ENCODE measurements around the gene CHPF.

Gene CHPF

GRCh38 chr2:219555956-219556355 lies 12.3 kb upstream of the CHPF start:
- Histone ChIP-seq H3K9ac (ENCODE audit: low read length) (no peak overlapping the region), H3K27me3 (ENCODE audit: control insufficient read depth in 1 of 2, insufficient read depth in 2 of 2, low read length in 2 of 2) (peaks cover 9% of the 10 kb centered on the region in 2 donors), H3K36me3 (ENCODE audit: insufficient read depth, low read length) (no peaks in the 10 kb centered on the region), H3K4me3 (ENCODE audit: low read depth in 1 of 2, low read length in 2 of 2) (no peak overlapping the region), H3K27ac (ENCODE audit: low read depth, low read length) (no peak overlapping the region), H3K9me3 (ENCODE audit: low read length) (no peaks in the 10 kb centered on the region), H3K4me1 (ENCODE audit: insufficient read depth, low read length) (peaks cover 21% of the 10 kb centered on the region)

- Histone ChIP-seq H3K4me3 (ENCODE audit: low read depth in 1 of 2, low read length in 2 of 2) (no peak overlapping the region), H3K36me3 (ENCODE audit: insufficient read depth, low read length) (no peaks in the 10 kb centered on the region), H3K4me1 (ENCODE audit: insufficient read depth, low read length) (peaks cover 14% of the 10 kb centered on the region), H3K9me3 (ENCODE audit: low read length) (no peaks in the 10 kb centered on the region), H3K9ac (ENCODE audit: low read length) (no peak overlapping the region), H3K27ac (ENCODE audit: low read depth, low read length) (no peak overlapping the region), H3K27me3 (ENCODE audit: control insufficient read depth in 1 of 2, insufficient read depth in 2 of 2, low read length in 2 of 2) (peaks cover 9% of the 10 kb centered on the region in 2 donors)
Measured at GRCh38 chr2:219554350-219554749, 10.7 kb upstream of the CHPF start.

DNA sequence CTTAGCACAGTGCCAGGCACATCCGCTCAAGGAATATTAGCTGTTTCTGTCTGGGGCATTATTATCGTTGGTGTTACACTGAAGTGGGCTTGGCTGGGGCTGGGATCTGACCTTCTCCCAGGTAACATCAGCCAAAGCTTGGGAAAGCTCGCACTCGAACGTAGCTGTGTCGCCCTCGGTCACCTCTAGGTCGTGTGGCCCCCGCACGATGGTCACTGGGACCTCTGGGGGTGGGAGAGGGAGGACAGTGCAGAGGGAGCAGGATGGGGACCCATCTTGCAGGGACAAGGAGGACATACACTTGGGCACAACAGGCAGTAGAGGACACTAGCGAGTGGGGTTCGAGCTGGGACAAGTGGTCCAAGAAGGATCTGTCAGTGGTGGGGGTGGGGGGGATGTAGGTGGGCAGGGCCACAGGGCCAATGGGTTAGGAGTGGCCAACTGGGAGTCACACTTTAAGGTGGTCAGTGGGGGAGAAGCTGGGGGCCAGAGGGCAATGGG lies 9.9 kb upstream of the CHPF start:
- Histone ChIP-seq H3K9ac (ENCODE audit: low read length) (no peak overlapping the region), H3K4me3 (ENCODE audit: low read depth in 1 of 2, low read length in 2 of 2) (peak overlapping the region in 1 of 2 donors; percentile 47)

DNA sequence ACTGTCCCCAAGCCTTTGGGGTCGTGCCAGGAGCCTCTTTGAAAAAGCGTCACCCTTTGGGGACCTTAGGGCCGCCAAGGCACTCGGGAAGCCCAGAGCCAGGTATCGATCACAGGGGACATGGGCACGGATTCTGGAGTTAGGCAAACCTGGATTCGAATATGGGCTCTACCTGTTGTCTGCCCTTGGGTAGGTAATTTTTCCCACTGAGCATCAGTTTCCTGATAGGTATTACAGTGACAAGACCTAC lies 9.5 kb upstream of the CHPF start:
- Histone ChIP-seq H3K4me3 (ENCODE audit: low read depth in 1 of 2, low read length in 2 of 2) (peak overlapping the region; percentile 38 to 47), H3K4me1 (ENCODE audit: insufficient read depth, low read length) (peaks cover 14% of the 10 kb centered on the region), H3K9ac (ENCODE audit: low read length) (no peak overlapping the region), H3K36me3 (ENCODE audit: insufficient read depth, low read length) (no peaks in the 10 kb centered on the region), H3K27me3 (ENCODE audit: control insufficient read depth in 1 of 2, insufficient read depth in 2 of 2, low read length in 2 of 2) (peaks cover 9% of the 10 kb centered on the region in 2 donors), H3K9me3 (ENCODE audit: low read length) (no peaks in the 10 kb centered on the region), H3K27ac (ENCODE audit: low read depth, low read length) (no peak overlapping the region)

More for the DNA sequence above, 9.9 kb upstream of the CHPF start:
- Histone ChIP-seq H3K9me3 (ENCODE audit: low read length) (no peaks in the 10 kb centered on the region), H3K27me3 (ENCODE audit: control insufficient read depth in 1 of 2, insufficient read depth in 2 of 2, low read length in 2 of 2) (peaks cover 9% of the 10 kb centered on the region in 2 donors), H3K4me1 (ENCODE audit: insufficient read depth, low read length) (peaks cover 14% of the 10 kb centered on the region), H3K27ac (ENCODE audit: low read depth, low read length) (no peak overlapping the region), H3K36me3 (ENCODE audit: insufficient read depth, low read length) (no peaks in the 10 kb centered on the region)

DNA sequence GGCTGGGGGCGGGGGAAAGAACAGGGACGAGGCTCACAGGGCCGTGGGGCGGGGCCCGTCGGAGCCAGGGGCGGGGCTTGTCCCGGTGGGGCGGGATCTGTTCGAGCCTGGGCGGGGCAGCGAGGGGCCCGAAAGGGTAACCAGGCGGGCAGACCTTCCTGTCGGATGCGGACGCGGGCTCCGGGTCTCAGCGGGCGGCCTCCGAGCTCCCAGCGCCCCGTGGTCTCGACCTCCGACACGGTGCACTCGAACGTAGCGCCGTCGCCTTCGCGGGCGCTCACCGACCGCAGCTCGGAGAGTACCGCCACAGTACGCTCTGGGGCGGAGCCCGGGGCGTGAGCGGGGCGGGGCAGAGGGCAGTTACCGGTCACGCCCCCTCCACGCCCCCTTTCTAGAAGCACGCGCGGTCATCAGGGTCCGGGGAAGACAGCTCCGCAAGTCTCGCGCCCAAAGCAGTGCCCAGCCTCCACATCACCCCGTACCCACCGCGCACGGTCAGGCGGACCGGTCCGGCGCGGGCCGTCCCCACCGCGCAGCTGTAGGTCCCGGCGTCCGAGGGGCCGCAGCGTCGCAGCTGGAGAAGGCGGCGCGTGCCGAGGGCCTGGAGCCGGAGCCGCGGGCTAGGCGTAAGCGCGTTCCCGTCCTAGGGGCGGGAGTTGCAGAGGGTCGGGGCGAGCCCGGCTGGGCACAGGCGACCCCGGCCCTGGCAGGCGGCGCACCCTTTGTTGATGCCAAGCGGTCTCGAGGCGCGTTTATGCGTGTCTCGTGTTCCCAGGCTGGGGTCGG lies 9.0 kb upstream of the CHPF start:
- Histone ChIP-seq H3K27me3 (ENCODE audit: control insufficient read depth in 1 of 2, insufficient read depth in 2 of 2, low read length in 2 of 2) (peaks cover 9% of the 10 kb centered on the region in 2 donors), H3K4me1 (ENCODE audit: insufficient read depth, low read length) (peaks cover 14% of the 10 kb centered on the region), H3K27ac (ENCODE audit: low read depth, low read length) (no peak overlapping the region), H3K9ac (ENCODE audit: low read length) (no peak overlapping the region), H3K36me3 (ENCODE audit: insufficient read depth, low read length) (no peaks in the 10 kb centered on the region), H3K9me3 (ENCODE audit: low read length) (no peaks in the 10 kb centered on the region), H3K4me3 (ENCODE audit: low read depth in 1 of 2, low read length in 2 of 2) (peak overlapping the region; percentile 38 to 47)

- H3K4me1 ChIP-seq (ENCODE audit: insufficient read depth, low read length) = peaks cover 14% of the 10 kb centered on the region
- H3K27ac ChIP-seq (ENCODE audit: low read depth, low read length) = no peak overlapping the region
- H3K9ac ChIP-seq (ENCODE audit: low read length) = no peak overlapping the region
- H3K27me3 ChIP-seq (ENCODE audit: control insufficient read depth in 1 of 2, insufficient read depth in 2 of 2, low read length in 2 of 2) = peaks cover 9% of the 10 kb centered on the region in 2 donors
- no peaks in the 10 kb centered on the region for H3K9me3 ChIP-seq (ENCODE audit: low read length)
- H3K4me3 ChIP-seq (ENCODE audit: low read depth in 1 of 2, low read length in 2 of 2) = peak overlapping the region; percentile 38 to 47
- H3K36me3 ChIP-seq (ENCODE audit: insufficient read depth, low read length) = no peaks in the 10 kb centered on the region
Measured at GRCh38 chr2:219551441-219552381, 8.1 kb upstream of the CHPF start.

DNA sequence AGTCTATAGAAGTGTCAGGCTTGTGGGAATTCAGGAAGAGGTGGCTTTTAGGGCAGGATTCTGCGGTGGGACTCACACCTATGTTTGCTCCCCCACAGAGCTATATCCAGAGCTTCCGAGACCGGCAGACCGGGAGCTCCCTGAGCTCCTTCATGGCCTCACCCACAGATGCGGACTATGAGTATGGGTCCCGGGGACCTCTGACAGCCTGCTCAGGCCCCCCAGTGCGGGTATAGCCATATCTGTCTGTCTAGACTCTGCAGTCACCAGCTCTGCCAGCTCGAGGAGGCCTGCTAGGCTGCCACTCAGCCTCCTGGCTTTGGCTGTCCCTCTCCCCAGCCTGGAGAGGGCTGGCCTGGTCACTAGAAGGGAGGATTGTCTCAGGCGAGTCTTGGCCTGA lies 6.0 kb upstream of the CHPF start:
- Histone ChIP-seq H3K36me3 (ENCODE audit: insufficient read depth, low read length) (no peaks in the 10 kb centered on the region), H3K9ac (ENCODE audit: low read length) (no peak overlapping the region), H3K4me1 (ENCODE audit: insufficient read depth, low read length) (peaks cover 16% of the 10 kb centered on the region), H3K27ac (ENCODE audit: low read depth, low read length) (no peak overlapping the region), H3K4me3 (ENCODE audit: low read depth in 1 of 2, low read length in 2 of 2) (no peak overlapping the region), H3K9me3 (ENCODE audit: low read length) (no peaks in the 10 kb centered on the region), H3K27me3 (ENCODE audit: control insufficient read depth in 1 of 2, insufficient read depth in 2 of 2, low read length in 2 of 2) (peaks cover 9% of the 10 kb centered on the region in 2 donors)

DNA sequence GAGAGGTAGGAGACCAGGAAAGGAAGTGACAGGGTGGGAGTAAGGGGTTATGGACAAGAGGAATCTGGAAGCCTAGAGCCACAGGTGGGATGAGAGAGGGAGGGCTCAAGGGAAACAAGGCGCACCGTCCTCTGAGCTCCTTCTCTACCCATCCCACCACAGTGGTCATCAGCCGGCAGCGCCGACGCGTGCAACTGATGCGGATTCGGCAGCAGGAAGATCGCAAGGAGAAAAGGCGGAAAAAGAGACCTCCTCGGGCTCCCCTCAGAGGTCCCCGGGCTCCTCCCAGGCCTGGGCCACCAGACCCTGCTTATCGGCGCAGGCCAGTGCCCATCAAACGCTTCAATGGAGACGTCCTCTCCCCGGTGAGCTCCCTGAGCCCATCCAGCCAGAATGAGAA lies 5.4 kb upstream of the CHPF start:
- Histone ChIP-seq H3K36me3 (ENCODE audit: insufficient read depth, low read length) (no peaks in the 10 kb centered on the region), H3K27ac (ENCODE audit: low read depth, low read length) (no peak overlapping the region), H3K9me3 (ENCODE audit: low read length) (no peaks in the 10 kb centered on the region), H3K27me3 (ENCODE audit: control insufficient read depth in 1 of 2, insufficient read depth in 2 of 2, low read length in 2 of 2) (peaks cover 9% of the 10 kb centered on the region in 2 donors), H3K4me1 (ENCODE audit: insufficient read depth, low read length) (peaks cover 22% of the 10 kb centered on the region), H3K9ac (ENCODE audit: low read length) (no peak overlapping the region), H3K4me3 (ENCODE audit: low read depth in 1 of 2, low read length in 2 of 2) (no peak overlapping the region)

- Histone ChIP-seq H3K4me3 (ENCODE audit: low read depth in 1 of 2, low read length in 2 of 2) (no peak overlapping the region), H3K27ac (ENCODE audit: low read depth, low read length) (no peak overlapping the region), H3K9me3 (ENCODE audit: low read length) (no peaks in the 10 kb centered on the region), H3K9ac (ENCODE audit: low read length) (no peak overlapping the region), H3K36me3 (ENCODE audit: insufficient read depth, low read length) (no peaks in the 10 kb centered on the region), H3K4me1 (ENCODE audit: insufficient read depth, low read length) (peaks cover 16% of the 10 kb centered on the region), H3K27me3 (ENCODE audit: control insufficient read depth in 1 of 2, insufficient read depth in 2 of 2, low read length in 2 of 2) (peaks cover 0 to 9% of the 10 kb centered on the region in 2 donors)
Measured at GRCh38 chr2:219547621-219548020, 4.0 kb upstream of the CHPF start.

DNA sequence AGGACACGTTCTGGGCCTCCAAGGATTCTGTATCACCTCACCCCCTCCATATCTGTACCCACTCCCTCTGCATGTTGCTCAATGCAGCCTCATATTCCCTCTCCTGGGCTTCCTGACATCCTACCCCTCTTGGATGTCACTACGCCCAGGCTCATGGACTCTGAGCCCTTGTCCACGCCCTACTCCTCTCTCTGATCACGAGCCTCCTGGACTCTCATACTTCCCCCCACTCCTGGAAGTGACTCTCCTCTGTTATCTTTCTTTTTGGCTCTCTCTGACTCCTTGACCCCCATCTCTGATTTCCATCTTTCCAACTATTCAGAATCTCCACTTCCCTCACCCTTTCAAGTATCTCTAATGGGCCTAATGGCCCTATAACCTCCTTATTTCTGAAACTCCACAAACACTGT lies 2.3 kb upstream of the CHPF start:
- H3K9ac ChIP-seq (ENCODE audit: low read length) = no peak overlapping the region
- H3K27me3 ChIP-seq (ENCODE audit: control insufficient read depth in 1 of 2, insufficient read depth in 2 of 2, low read length in 2 of 2) = no peaks in the 10 kb centered on the region
- H3K4me1 ChIP-seq (ENCODE audit: insufficient read depth, low read length) = peaks cover 23% of the 10 kb centered on the region
- no peaks in the 10 kb centered on the region for H3K9me3 ChIP-seq (ENCODE audit: low read length)
- peaks cover 3% of the 10 kb centered on the region for H3K36me3 ChIP-seq (ENCODE audit: insufficient read depth, low read length)
- no peak overlapping the region for H3K27ac ChIP-seq (ENCODE audit: low read depth, low read length)
- no peak overlapping the region for H3K4me3 ChIP-seq (ENCODE audit: low read depth in 1 of 2, low read length in 2 of 2)

GRCh38 chr2:219545295-219545942 lies 1.8 kb upstream of the CHPF start:
- no peaks in the 10 kb centered on the region for H3K27me3 ChIP-seq (ENCODE audit: control insufficient read depth in 1 of 2, insufficient read depth in 2 of 2, low read length in 2 of 2)

More at GRCh38 chr2:219545295-219545942, 1.8 kb upstream of the CHPF start:
- Histone ChIP-seq H3K9ac (ENCODE audit: low read length) (no peak overlapping the region), H3K4me3 (ENCODE audit: low read depth in 1 of 2, low read length in 2 of 2) (no peak overlapping the region), H3K36me3 (ENCODE audit: insufficient read depth, low read length) (peaks cover 8% of the 10 kb centered on the region), H3K27ac (ENCODE audit: low read depth, low read length) (no peak overlapping the region), H3K9me3 (ENCODE audit: low read length) (no peaks in the 10 kb centered on the region), H3K4me1 (ENCODE audit: insufficient read depth, low read length) (peaks cover 23% of the 10 kb centered on the region)

Measured in muscle layer of colon (tissue), 2 donors.